Fibroblast of lung (primary cell): ENCODE data around the gene NTSR1.

Source experiments
- CTCF ChIP-seq, 2 donors: IDR thresholded peaks in 1 of 2; conservative IDR thresholded peaks in 1 of 2; 1 replicate in 1 of 2; 2 replicates in 1 of 2; pipeline ENCODE4 v1.5.1; 2011 to 2012; ENCODE audit warnings: low read length in 2 of 2, control low read depth in 1 of 2, inconsistent platforms in 1 of 2, low read depth in 1 of 2, mild to moderate bottlenecking in 1 of 2
- EZH2 ChIP-seq: IDR thresholded peaks from 2 replicates; pipeline ENCODE4 v1.5.1; 2012; ENCODE audit warnings: low read length, control low read depth, mild to moderate bottlenecking; ENCODE audit errors: missing control alignments

GRCh38 chr20:62741701-62742491 lies 33.3 kb downstream of the NTSR1 start:
- TF ChIP-seq CTCF (conservative IDR thresholded peaks at IDR 0.05 in 1 of 2, IDR thresholded peaks at IDR 0.05 in 1 of 2; ENCODE audit: low read depth in 1 of 2, low read length in 2 of 2) (no peak), EZH2 (no peak)
